ENCODE measurements around the gene SAFB. TPM values are rescaled to one million over a fixed set of nuclear protein-coding genes. Genes with fewer than 3 reads are reported as not detected.

The SAFB gene
- total and polyA plus RNA-seq, 7 donors, result 51.3 to 88.9 (median 62.1) TPM

- ATAC-seq, result peak in 1 of 4 donors; percentile 10
- DNase-seq, result no peak
- Histone ChIP-seq H3K4me1 (peaks cover 16% of the 10 kb centered on the region), H3K27me3 (ENCODE audit: insufficient read depth in 3 of 3, low read length in 2 of 3) (no peaks in the 10 kb centered on the region), H3K27ac (peak overlapping the region; percentile 23), H3K9me3 (no peaks in the 10 kb centered on the region), H3K36me3 (ENCODE audit: insufficient read depth in 1 of 2, low read depth in 1 of 2) (peaks cover 5 to 23% of the 10 kb centered on the region in 2 donors), H3K4me3 (no peak overlapping the region)
- intact Hi-C loops (cut with DNase I), result loop anchor here in 1 of 2 donors (5.0 kb wide), 1 partner anchor 34 kb away; no protein-coding TSS in a partner anchor
- WGBS, 3 donors, result 32 to 42% (median 37%) methylated on average over 16 to 17 of the region's 17 CpGs
- no peak for TF ChIP-seq CTCF (IDR thresholded peaks at IDR 0.05)
Observed at GRCh38 chr19:5676105-5676771, 53.4 kb downstream of the SAFB start.

GRCh38 chr19:5676772-5677105 is 53.9 kb downstream of the SAFB start:
- 20 to 23% (median 23%) methylated on average over 12 to 13 of the region's 13 CpGs for WGBS, 3 donors
- TF ChIP-seq CTCF (IDR thresholded peaks at IDR 0.05), result no peak
- no peak for DNase-seq
- H3K27me3 ChIP-seq (ENCODE audit: insufficient read depth in 3 of 3, low read length in 2 of 3), result no peaks in the 10 kb centered on the region
- peak overlapping the region; percentile 23 for H3K27ac ChIP-seq
- H3K4me1 ChIP-seq, result peaks cover 17% of the 10 kb centered on the region
- H3K9me3 ChIP-seq, result no peaks in the 10 kb centered on the region
- intact Hi-C loops (cut with DNase I), result loop anchor here in 1 of 2 donors (5.0 kb wide), 1 partner anchor 34 kb away; no protein-coding TSS in a partner anchor
- peak in 1 of 4 donors; percentile 29 for ATAC-seq
- peaks cover 5 to 19% of the 10 kb centered on the region in 2 donors for H3K36me3 ChIP-seq (ENCODE audit: insufficient read depth in 1 of 2, low read depth in 1 of 2)
- no peak overlapping the region for H3K4me3 ChIP-seq

GRCh38 chr19:5677136-5677535 is 54.3 kb downstream of the SAFB start:
- DNase-seq (no peak), ATAC-seq (no peak)
- Histone ChIP-seq H3K36me3 (ENCODE audit: insufficient read depth in 1 of 2, low read depth in 1 of 2) (peaks cover 5 to 17% of the 10 kb centered on the region in 2 donors), H3K4me3 (no peak overlapping the region), H3K4me1 (peaks cover 17% of the 10 kb centered on the region), H3K27me3 (ENCODE audit: insufficient read depth in 3 of 3, low read length in 2 of 3) (no peaks in the 10 kb centered on the region), H3K9me3 (no peaks in the 10 kb centered on the region), H3K27ac (peak overlapping the region; percentile 23)
- 68 to 82% (median 77%) methylated on average over 10 of the region's 10 CpGs for WGBS, 3 donors
- TF ChIP-seq CTCF (IDR thresholded peaks at IDR 0.05), result no peak
- intact Hi-C loops (cut with DNase I), result loop anchor here in 1 of 2 donors (5.0 kb wide), 1 partner anchor 35 kb away; no protein-coding TSS in a partner anchor

GRCh38 chr19:5677580-5677979 is 54.7 kb downstream of the SAFB start:
- H3K9me3 ChIP-seq, result no peaks in the 10 kb centered on the region
- no peak overlapping the region for H3K27ac ChIP-seq
- H3K4me1 ChIP-seq, result peaks cover 17% of the 10 kb centered on the region
- intact Hi-C loops (cut with DNase I), result loop anchor here in 1 of 2 donors (5.0 kb wide), 1 partner anchor 35 kb away; no protein-coding TSS in a partner anchor
- peaks cover 5 to 17% of the 10 kb centered on the region in 2 donors for H3K36me3 ChIP-seq (ENCODE audit: insufficient read depth in 1 of 2, low read depth in 1 of 2)
- no peak for ATAC-seq
- H3K27me3 ChIP-seq (ENCODE audit: insufficient read depth in 3 of 3, low read length in 2 of 3), result no peaks in the 10 kb centered on the region
- TF ChIP-seq CTCF (IDR thresholded peaks at IDR 0.05), result no peak
- H3K4me3 ChIP-seq, result no peak overlapping the region
- 75 to 84% (median 77%) methylated on average over 9 of the region's 9 CpGs for WGBS, 3 donors
- no peak for DNase-seq

Data from psoas muscle (tissue), 8 donors.